GM21515 (cell line): ENCODE measurements around the gene XIRP1.
"Not testable (repeated sequence)": the region's sequence is repeated elsewhere in the genome, so short reads cannot be mapped to it uniquely, and the experiment has no call there.

Experiments used
- ATAC-seq: cut with Tn5 transposase; IDR thresholded peaks from one replicate; pipeline ENCODE4 v1.9.1; 2021; ENCODE audit not compliant: unreplicated experiment

XIRP1 gene

DNA sequence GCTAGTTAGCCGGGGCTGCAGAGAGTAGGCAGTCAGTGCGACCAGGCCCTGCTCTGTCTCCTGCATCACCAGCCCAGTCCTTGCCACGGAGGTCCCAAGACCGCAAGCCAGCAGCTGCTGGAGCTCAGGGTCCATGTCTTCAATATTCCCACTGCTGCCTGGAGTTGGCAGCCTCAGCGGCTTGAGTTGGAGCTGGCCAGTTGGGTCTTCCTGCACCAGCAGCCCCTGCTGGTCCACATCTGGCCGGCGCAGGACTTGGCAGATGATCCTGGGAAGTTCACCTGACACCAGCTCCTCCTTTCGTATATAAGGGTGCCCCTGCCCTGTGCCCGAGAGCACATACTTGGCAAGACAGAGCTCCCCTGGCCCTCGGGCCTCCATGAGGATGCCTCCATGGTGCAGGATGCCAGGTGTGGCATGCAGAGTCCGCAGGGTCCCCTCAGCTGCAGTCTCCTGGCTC is 5.7 kb downstream of the XIRP1 start:
- no peak for ATAC-seq

DNA sequence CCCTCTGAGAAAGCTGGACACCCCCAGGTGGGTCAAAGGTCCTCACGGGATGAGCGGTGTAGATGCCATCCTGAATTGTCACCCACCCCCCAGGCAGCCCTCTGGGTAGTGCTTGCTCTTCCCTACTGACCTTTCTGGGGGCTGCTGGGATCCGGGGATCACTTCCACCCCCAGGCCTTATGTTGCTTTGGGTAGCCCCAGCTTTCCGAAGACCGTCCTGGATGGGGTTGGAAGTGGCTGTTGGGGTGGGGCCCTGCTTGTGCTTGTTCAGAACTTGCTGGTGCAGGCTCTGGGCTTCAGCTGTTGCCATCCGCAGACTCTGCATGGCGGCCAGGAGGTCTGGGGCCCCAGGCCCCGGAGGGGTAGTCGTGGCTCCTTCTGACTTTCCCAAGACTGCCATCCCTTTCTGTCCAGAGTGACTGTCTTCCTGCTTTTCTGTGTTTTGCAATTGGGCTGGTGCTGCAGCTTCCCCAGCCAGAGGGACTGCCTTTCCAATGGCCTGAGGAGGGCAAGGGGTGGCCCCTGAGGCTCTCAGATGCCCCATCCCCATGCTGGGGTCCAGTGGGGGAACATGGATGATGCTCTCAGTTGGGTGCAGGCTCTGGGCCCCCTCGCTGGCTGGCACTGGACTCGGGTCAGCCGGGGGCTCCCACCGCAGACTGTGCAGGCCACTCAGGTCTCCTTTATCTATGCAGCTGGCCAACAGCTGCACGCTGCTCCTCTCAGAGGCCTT is 6.3 kb downstream of the XIRP1 start:
- ATAC-seq, result no peak

DNA sequence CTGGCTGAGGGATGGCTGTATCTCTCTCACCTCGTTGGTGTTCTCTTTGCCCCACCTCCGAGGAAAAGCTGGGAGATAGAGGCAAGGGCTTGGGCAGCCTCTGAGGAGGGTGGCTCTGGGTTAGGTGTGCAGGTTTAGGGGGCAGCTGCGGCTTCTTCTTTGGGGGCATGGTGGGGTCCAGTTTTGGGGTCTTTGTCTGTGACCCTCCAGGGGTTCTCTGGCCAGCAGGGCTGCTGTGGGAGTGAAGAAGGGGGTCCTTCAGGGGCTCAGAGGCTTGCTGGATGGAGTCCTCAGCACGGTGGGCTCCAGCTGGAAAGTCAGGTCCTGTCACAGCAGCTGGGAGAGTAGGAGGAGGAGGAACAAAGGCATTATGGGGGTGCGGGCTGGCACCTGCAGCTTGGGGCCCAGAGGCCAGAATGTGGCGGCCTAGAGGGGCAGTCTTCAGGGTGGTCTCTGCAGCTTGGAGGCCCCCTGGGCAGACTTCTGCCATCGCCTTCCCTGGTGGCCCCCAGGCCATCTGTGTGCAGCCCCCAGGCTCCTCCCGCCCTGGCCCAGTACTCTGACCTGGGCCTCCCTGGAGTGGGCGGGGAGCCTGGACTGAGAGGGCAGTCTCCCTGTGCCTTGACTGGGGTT is 7.0 kb downstream of the XIRP1 start:
- ATAC-seq, result no peak

DNA sequence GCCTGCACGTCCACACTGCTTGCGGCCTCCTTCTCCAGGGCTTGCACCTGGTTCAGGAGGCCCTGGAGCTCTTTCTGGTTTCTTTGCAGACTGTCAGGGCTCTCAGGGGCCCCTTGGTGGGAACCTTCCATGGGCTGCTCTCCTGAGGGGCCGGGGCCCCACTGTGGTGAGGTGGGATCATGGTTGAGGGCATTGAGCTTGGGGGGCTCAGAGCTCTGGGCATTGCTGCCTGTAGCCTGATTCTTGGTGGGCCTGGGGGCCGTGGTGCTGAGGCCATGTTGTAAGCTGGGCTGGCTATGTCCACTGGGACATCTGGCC is 7.5 kb downstream of the XIRP1 start:
- no peak for ATAC-seq

DNA sequence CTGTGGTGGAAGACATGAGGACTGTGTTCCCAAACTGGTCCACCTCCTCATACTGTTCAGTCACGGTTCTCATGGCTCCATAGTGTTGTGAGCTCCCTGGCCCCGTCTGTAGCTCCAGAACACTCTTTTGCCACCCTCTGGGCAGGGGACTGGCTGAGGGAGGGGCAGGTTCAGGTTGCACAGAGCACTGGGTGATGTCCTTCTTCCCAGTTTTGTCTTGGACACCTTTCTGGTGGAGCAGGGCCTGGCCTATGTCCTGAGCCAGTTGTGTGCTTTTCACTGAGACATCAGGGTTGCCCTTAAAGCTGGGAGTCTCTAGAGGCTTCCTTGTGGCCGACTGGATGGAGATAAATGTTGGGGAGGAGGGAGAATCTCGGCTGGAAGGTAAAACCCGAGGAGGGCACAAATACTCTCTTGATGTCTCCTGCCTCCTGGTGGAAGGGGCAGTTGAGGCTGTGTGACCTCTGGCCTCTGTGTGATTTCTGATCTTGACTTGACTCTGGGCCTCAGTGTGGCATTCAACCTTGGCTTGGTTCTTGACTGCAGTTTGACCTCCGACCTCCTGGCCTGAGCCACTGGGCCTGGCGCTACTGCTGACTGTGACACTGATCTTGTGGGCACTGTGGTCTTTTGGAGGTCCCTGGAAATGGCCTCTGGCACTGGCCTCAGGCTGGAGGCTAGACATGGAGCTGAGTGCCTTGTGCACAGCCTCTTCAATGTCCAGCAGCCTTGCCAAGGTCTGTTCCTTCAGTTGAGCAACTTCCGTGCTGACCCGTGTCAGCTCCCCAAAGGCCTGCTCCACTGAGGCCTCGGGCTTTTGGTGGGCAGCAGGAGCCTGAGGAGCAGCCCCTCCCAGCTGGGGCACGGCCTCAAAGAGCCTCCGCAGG is 8.1 kb downstream of the XIRP1 start:
- ATAC-seq, result no peak

DNA sequence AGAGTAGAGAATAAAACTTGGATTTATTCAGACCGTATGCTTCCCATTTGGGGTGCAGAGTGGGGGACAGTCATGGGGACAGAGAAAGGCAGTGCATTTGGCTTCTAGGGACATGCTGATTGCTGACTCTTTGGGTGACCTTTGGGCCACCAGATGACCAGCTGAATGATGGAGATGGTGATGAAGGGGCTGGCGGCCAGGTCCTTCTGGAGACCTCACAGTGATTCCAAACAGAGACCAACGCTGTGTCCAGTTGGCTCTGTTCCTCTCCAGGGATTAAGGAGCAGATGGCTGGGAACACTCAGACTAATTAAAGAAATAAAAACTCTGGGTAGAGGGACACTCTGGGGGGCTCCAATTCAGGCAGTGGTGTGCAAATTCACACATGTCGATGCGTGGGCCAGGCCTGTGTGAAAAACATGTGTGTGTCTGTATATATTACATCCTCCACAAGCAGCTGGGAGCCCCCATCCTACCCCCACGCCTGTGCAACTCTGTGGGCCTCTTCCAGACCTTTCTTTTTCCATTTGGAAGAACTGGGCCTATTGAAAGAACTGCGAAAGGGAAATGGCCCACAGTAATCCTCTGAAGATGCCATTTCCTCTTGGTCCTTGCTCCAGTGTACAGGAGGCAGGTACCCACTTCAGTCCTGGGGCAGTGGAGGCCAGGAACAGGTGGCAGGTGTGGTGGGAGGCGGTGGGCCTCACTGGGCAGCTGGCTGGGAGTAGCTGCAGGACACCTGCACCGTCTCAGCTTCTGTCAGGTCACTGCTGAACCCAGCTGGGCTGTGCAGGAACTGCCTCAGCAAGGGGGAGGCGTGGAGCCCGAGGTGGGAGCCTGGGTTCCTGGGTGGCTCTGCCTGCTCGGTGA is 8.9 kb downstream of the XIRP1 start:
- no peak for ATAC-seq

DNA sequence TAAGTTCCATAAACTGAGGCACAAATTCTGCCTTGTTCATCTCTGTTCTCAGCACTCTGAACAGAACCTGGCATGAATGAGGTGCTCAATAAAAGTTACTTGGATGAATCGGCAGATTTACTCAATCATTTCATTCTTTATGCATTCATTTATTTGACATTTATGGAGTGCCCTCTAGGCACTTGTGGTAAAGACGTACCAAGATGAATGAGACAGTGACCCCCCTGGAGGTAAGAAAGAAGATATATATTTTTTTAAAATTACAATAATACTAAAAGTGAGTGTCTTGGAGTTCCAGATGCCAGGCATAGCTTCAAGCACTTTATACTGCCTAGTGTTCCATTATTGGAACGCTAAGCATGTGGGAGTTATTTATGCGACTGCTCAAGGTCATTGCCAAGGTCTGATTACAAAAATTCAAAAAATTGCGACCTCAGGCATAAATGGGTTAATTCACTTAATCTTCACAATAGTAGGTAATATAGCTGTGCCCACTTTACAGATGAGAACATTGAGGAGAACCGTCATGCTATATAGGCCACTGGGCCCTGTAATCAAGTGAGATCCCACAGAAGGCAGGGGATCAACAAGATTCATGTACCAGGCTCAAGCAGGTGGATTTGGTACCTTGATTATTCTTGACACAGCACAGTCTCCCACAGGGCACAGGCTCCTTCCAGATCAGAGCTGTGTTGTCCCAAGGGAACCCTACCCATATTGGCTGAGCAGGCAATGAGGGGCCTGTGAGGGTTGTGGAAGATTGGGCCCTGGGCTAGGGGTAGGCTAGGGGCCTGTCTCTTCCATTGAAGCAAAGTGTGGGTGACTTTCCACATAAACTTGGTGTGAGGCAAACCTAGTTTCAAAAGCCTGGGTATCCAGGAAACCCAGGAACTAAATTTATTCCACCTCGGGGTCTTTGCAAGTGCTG is 10.7 kb downstream of the XIRP1 start:
- no peak for ATAC-seq

DNA sequence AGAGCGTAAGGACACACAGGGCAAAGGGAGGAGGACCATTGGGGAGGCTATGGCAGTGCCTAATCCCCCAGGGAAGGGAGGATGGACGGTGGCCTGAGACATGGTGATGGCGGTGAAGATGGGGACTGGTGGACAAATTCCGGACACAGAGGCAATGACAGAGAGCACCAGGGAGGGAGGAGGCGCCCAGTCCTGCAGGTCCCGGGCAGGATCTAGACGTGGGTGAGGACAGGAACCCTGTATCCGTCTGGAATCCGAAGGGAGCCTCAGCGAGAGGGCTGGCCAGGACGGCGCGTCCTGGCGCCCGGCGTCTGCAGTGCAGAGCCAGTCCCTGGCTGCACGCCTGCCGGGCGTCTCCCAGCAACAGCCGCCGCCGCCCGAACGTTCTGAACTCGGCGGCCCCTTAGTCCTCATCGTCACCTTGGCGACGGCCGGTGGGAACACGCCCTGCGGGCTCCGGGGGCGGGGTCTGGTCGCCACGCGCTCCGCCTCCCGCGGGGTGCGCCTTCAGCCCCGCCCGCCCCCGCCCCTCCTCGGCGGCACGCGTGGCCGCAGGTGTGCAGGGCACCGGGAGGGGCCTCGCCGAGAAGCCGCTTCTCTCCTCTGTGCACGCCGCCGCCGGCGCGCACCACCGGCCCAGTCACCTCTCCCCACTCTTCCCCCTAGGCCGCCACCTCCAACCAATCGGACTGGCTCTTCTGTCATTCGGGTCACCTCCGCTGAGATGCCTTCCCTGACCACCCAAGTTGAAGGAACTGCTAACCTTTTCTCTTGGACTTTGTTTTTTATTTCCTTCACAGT is 11.6 kb downstream of the XIRP1 start:
- peak; percentile 88 for ATAC-seq

DNA sequence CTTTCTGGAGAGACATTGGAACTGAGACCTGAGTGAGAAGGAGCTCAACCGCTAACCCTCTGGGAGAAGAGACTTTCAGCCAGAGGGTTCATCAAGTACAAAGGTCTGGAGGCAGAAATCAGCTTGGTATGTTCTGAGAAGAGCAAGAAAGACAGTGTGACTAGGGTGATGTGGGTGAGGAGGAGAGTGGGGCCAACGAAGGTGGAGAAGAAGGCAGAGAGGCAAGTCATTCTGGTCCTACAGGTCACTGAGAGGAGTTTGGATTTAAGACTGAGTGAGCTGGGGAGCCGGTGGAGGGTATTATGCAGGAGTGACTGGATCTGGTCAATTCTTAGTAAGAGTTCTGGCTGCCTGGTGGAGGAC is 12.2 kb downstream of the XIRP1 start:
- ATAC-seq, result no peak

DNA sequence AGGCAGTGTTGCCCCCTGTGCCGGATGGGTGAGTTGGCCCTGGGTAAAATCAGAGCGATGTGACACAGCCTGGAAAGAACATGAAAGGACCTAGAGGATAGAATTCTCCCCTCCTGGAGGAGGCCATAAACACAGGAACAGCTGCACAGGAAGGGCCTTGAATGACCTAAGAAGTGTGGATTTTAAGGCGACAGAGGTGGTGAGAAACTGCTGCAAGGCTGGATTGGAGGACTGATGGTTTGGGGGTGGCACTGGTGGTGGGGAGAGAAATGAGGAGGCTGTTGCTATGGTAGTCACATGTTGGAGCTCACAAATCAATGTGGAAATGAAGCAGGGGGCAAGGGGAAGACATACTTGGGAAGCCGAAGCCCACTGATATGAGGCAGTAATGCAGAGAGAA is 13.8 kb downstream of the XIRP1 start:
- no peak for ATAC-seq

DNA sequence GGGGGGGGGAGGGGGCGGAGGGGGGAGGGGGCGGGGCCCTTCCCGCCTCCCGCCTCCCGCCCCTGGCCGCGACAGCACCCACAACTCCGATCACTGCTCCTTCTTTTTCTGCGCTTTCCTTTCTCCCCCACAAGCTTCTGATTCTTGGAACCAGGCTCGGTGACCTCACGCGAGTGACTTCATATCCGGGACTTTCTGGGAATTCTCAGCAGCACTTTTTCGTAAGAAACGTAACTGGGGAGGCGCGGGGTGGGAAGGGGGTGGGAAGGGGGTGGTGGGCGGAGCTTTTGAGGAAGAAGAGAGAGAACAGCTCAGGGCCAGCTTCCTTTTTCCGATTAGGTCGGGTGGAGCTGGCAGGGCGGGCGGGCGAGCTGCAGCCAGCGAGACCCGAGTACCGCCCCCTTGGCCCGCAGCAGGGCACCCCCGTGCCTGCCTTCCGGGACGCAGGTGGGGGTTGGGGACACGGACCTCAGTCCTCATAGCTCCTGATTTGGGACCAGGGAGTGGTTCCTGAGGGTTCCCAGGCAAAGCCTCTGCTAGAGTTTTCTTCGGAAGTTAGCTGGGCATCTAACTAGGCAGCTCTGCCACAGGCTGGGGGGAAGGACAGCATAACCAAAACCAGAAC is 14.6 kb downstream of the XIRP1 start:
- no peak for ATAC-seq

DNA sequence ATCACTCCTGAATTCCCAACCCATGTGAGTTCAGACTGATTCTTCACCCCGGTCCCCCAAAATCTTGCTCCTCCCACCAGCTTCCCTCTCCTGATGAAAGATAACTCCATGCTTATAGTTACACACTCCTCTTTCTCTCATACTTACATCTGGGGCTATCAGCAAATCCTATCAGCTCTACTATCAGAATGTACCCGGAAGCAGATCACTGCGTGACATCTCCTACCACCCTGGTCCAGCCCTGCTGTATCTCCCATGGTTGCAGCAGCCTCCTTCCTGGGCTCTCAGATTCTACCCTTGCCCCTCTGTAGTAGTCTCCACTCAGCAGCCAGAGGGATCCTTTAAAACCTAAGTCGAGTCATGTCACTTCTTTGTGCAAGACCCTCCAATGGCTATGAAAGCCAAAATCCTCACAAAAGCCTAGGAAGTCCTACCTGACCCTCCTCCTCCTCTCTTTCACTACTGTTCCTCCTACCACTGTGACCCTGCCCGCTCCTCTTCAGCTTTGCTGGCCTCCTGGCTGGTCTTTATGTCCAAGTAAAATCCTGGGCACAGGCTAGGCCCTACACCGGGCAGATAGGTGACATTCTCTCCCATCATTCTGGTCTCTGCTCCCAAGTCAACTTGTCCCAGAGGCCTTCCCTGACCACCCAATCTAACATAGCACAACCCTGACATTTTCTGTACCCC is 16.2 kb downstream of the XIRP1 start:
- ATAC-seq, result no peak

DNA sequence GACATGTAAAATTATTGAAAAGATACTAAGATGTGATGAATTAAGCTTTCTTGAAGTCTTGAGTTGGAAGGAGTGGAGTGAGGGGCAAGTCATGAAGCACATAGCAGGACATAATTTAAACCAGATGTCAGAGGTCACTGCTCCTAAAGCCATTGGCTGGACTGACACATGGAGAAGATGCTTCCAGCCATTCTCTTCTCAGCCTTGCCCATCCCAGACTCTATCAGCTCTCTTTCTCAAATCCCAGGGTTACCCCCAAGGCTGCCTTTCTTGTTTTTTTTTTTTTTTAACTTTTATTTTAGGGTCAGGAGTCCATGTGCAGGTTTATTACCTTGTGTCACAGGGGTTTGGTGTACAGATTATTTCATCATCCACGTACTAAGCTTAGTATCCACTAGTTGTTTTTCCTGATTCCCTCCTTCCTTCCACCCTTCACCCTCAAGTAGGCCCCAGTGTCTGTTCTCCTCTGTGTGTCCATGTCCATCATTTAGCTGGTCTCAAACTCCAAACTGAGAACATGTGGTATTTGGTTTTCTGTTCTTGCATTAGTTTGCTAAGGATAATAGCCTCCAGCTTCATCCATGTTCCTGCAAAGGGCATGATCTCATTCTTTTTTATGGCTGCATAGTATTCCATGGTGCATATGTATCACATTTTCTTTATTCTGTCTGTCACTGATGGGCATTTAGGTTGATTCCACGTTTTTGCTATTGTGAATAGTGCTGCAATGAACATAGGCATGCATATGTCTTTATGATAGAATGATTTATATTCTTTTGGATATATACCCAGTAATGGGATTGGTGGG is 18.9 kb downstream of the XIRP1 start:
- no peak for ATAC-seq

DNA sequence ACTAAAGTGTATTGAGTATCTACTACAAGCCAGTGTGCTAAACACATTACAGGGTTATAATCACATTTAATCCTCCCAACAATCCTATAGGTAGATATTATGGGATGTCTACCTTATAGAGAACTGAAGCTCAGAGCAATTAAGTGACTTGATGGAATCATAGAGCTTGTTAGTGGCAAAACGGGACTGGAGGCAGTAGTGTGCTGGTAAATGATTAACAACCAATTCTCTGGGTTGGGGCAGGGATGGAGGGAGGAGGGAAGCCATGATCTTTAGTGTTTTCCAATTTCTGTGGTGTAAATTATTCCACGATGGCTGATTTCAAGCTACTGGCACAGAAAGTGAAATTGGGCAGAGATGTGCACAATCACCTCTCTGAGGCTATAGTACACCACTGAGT is 20.5 kb downstream of the XIRP1 start:
- no peak for ATAC-seq

DNA sequence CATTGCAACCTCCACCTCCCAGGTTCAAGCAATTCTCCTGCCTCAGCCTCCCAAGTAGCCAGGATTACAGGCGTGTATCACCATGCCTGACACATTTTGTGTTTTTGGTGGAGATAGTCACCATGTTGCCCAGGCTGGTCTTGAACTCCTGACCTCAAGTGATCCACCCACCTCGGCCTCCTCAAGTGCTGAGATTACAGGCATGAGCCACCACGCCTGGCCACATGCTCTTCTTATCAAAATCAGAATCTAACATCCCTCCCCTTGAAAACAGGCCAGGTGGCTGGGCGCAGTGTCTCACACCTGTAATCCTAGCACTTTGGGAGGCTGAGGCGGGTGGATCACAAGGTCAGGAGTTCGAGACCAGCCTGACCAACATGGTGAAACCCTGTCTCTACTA is 21.5 kb downstream of the XIRP1 start:
- ATAC-seq, result not testable (repeated sequence)

DNA sequence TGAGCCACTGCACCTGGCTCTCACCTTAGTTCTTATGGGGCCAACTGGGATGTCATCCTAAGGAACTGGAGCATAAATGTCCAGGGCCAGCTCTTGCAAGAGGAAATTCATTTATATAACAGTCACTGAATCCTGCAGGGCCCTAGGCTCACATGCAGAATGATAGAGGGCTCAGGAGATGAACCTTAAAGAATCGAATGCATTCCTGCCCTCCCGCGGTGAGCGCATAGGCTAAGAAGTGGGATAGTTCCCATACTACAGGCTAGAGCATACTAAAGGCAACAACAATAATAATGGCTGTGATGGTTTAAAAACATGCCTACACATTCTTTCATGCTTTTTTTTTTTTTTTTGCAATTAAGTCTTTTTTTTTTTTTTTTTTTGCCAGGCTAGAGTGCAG is 21.9 kb downstream of the XIRP1 start:
- ATAC-seq, result no peak

DNA sequence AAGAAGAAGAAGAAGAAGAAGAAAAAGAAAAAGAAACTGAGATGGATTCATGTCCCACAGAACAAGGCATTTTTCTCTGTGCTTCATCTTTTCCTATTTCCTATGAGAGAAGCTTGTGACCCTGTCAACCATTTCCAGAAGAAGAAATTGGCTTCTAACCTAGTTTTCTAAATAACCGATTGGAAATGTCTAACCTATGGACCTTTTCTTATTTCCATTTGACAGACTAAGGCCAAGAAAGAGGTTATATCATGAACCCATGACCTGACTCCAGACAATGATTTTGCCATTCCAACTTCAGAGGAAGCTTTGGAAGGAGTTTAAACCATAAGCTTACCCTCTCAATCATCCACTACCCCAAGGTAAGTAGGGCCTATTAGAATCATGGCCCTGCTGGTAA is 22.7 kb downstream of the XIRP1 start:
- ATAC-seq, result no peak
